ENCODE measurements around the gene SPRED2.

The SPRED2 gene

DNA sequence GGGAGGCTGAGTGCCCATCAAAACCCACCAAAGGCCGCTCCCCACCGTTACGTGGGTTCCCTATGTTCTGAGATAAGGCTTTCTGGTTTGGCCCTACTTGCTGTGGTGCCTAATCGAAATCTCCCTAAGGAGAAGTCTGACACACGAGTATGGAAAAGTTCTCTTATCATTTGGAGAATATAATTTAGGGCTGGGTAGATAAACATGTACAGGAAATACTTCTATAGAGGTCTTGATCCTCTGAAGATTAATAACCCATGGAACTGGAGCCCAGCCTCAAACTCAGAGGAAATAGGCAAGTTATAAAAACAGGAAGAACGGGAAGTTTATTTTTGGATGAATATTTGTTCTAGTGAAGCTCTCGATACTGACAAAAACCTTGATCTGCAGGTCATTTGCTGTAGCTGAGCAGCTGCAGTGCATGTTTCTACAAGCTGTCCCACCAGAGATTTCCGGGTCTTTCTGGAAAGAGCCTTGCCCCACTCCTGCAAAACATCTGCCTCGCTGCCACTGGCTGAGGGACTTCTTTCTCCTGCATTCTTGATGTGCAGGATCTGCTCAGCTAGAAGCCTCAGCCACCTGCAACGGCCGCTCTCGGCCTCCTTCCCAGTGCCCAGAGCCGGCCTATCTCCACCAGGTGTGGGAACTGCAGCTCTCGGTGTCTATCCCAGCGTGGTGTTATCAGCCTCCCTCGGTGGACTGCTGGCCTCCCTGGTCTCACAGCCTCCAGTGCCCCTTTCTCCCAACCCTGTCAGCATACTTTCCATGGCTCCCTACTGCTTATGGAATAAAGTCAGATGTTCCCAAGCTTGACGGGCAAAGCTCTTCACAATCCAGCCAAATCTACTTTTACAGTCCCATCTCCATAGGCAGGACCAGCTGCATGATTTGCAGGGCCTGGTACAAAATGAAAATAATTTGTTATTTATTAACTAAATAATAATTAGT, 48.6 kb downstream of the SPRED2 start:
- peak; percentile 55 for DNase-seq

DNA sequence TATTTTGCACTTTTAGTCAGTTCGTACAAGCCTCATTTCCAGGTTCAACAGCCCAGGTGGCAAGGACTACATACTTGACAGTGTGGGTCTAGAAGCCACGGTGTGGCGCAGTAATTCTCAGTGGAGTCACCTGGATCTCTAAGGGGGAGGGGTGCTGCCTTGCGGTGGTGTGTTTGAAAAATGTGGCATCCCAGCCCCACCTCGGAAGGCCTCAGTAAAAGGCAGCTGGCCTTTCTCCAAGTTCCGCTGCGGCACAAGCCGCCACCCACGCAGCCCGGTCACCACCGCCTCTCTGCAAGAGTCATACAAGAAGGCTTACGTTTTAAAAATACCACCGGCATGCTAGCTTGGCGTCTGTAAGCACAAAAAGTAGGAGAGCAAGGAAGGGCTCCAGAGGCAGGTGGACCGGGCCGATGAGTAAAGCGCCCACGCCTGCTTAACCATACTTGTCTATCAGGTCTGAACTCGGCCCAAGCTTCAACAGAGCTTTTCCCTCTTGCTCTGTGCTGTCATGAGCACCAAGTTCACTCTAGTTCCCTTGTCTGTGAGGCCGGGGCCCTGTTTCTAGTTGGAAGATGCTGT, 49.5 kb downstream of the SPRED2 start:
- peak; percentile 91 for DNase-seq

GRCh38 chr2:65382323-65382722, 50.1 kb downstream of the SPRED2 start:
- DNase-seq, result no peak

- DNase-seq, result no peak
Observed at GRCh38 chr2:65381607-65382051, 50.8 kb downstream of the SPRED2 start.

GRCh38 chr2:65380255-65380654, 52.1 kb downstream of the SPRED2 start:
- no peak for DNase-seq

DNA sequence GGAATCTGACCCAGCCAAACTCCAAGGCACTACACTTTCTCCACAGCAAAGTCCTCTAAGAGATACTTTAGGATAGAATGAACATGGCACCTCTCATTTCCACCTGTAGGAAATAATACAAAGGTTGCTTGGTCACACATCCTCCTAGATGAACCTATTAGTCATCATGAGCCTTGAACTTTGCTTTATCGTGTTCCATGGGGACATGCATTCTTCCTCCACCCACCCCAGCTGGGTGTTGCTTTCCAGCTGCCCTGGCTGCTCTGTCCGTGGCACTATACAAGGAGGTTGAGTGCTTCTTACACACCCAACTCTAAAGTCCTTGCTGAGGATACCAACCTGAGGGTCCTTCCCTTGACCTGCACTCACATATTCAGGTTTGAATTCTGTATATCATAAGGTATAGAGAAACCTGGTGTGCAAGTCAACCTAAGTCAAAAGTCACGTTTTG, 52.7 kb downstream of the SPRED2 start:
- no peak for DNase-seq

- no peak for DNase-seq
Observed at GRCh38 chr2:65379223-65379622, 53.2 kb downstream of the SPRED2 start.

DNA sequence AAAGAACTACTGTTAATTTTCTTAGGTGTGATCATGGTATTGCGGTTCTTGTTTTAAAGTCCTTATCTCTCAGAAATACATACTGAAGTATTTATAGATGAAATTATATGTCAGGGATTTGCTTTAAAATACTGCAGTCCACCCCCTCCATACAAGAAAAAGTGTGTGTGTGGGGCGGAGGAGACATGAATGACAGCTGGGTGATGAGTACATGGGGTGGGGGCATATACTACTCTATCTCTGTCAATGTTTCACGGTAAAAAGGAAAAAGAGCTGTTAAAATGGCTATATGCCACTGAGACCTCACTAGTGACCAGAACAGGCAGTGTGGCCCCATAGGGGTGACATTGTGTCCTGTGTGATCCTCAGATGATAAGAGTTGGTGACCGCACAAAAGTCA, 54.1 kb downstream of the SPRED2 start:
- DNase-seq, result no peak

DNA sequence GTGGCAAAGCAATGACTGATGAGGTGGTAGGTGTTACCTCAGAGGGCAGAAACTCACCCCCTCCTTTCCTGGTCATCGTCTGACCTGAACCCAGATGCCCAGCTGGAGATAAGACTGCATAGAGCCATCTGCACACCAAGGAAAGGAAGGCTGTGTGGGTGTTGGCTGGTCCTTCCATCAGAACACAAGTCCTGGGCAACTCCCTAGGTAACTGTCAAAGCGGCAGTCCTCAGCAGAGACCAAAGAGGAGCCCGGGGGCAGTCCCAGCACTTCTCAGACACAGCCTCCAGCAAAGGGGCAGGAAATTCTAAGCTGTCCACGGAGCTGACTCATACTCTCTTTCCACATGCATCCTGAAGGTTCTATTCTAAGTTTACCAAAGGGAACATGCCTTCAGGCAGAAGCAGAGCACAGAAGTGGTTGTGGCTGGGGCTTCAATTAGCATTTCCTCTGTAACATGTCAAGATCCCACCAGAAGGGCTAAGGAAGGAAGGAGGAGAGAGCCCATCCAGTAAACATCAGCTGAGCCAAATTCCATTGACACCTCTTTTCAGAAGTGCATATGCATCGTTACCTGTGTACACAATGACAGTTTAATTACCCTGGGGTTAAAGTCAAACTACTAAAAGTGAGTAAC, 54.7 kb downstream of the SPRED2 start:
- peak; percentile 72 for DNase-seq

DNA sequence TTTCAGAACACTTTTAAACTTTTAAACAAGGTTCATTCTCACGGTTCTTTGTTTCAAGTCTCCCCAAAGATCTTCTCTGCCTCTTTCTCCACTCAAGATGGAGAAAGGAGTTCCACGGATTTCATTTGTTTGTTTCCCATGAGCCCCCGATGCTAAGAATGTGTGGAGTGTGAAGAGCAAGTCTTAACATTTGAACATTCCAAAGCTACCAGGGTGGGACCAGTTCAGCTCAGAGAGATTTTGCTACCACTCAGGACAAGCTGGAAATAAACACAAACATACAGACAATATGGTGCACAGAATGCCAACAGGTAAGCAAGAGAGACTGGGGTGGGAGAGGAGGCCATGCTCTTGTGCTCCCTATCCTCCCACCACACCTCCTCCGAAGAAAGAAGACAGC, 56.7 kb downstream of the SPRED2 start:
- DNase-seq, result no peak

GRCh38 chr2:65374999-65375398, 57.4 kb downstream of the SPRED2 start:
- DNase-seq, result no peak

DNA sequence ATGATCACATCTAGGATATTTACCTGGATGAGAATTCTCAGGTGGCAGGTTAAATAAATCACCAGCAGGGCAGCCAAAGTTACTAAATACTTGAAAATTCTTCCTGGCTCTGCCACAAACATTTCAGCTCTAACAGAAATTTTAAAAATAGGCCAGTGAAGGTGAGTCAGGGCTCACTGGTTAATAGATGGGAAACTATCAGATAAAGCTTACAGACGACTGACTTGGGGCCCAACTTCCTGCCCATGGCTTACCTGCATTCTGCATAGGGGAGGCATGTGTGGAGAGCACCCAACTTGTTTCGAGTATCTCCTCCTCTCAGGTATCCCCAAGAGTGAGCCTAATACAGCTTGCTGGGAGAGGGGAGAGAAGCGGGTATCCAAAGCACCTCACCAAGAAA, 57.8 kb downstream of the SPRED2 start:
- DNase-seq, result no peak

- DNase-seq, result no peak
Observed at GRCh38 chr2:65373365-65373918, 59.0 kb downstream of the SPRED2 start.

DNA sequence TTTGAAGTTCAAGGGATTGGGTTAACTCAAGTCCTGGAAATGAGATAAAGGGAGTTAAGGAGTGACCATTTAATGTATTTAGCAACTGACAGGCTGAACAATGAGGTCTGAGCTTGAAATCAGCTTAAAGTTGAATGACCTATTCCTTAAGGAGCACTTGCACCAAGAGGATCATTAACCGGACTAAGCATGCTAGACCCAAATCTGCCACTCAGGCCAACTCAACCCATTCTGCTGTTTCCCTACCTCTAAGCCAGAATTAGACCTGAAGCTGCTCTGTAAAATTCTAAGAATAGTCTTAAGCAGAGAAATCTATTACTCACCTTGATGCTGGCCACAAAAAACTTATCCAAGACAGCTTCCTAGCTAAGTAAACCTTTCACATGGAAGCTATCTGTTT, 59.8 kb downstream of the SPRED2 start:
- no peak for DNase-seq

DNA sequence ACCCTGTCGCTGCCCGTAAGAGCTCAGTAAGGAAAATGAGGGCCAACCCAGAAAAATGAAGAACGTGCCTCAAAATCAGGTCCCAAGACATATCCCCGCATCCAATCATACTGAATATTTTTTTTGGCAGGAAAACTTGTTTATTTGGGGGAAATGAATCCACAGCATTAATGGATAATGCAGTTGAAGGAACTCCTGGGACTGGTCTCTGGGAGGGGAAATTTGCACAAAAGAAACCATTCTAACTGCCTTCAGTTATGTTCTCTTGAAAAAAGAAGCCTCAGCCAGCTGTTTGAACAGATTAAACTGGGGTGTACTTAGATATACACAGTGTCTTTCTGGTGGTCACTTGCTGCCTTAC, 61.3 kb downstream of the SPRED2 start:
- peak; percentile 30 for DNase-seq

- peak; percentile 34 for DNase-seq
Observed at GRCh38 chr2:65370387-65371073, 61.9 kb downstream of the SPRED2 start.

GRCh38 chr2:65369980-65370379, 62.4 kb downstream of the SPRED2 start:
- no peak for DNase-seq

DNA sequence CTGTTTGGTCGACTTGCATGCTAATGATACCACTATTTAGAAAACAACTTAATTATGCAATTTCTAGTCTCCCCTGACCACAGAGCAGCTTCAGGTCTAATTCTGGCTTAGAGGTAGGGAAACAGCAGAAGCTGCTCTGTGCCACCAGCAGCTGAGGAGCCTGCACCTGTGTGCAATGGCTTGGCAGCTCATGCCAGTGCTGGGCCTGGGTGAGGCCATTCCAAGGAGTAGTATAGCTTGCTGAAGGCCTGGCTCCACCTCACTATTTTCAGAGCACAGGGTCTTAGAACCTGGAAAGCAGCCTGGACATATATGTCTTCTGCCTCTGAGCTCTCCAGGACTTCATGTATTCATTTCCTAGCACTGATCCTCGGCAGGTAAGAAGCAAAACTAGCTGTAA, 62.8 kb downstream of the SPRED2 start:
- no peak for DNase-seq

- DNase-seq, result no peak
Observed at GRCh38 chr2:65368468-65368867, 63.9 kb downstream of the SPRED2 start.

- DNase-seq, result no peak
Observed at GRCh38 chr2:65367524-65367923, 64.9 kb downstream of the SPRED2 start.

- peak; percentile 73 for DNase-seq
Observed at GRCh38 chr2:65366595-65367125, 65.7 kb downstream of the SPRED2 start.

DNA sequence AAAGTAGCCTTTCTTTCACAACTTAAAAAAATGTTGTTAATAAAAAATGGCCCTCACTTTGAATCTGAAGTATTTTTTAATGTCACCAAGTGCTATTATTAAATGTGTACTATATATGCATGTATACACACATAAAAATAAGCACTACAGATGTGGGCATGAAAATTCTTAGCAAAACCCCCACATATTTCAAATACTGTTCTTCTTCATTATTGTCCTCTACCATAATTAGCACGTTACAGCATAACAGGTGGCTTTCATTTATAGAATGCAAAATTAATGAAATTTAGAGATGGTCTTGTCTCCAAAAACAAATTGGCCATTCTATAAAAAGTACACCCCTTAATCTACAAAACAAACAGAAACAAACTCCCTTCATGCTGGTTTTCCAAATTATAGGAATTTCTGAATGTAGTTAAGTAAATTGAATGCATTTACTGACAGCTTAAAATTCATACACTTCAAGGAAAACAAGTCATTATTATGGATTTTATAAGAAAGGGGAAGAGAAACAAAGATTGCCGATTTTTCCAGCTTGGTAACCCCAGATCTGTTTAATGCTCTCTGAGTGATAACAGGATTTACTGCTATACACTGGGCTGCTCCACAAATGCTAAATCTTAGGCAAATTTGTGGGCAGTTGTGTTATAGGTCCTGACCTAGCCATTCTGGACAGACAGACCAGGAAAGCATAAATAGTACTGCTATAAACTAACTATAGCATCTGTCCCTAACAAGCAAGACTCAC, 67.2 kb downstream of the SPRED2 start:
- no peak for DNase-seq

Data from hematopoietic multipotent progenitor cell treated with erythropoietin and hydrocortisone succinate and interleukin-3 and kit ligand, for 4 days (in vitro differentiated cells).